HTR-8/SVneo (cell line): ENCODE results near the gene TPK1.
"Not testable (repeated sequence)": the region's sequence is repeated elsewhere in the genome, so short reads cannot be mapped to it uniquely, and the experiment has no call there.

Source experiments
- DNase-seq: peaks from one replicate; pipeline ENCODE4 v3.0.0; 2011; ENCODE audit warnings: low spot score, mixed read lengths; ENCODE audit not compliant: insufficient read length
- FAIRE-seq: peaks from 2 replicates; lab custom pipeline; 2011; peaks lifted over from hg19 to GRCh38; lab: Jason Lieb, UNC

Gene TPK1

DNA sequence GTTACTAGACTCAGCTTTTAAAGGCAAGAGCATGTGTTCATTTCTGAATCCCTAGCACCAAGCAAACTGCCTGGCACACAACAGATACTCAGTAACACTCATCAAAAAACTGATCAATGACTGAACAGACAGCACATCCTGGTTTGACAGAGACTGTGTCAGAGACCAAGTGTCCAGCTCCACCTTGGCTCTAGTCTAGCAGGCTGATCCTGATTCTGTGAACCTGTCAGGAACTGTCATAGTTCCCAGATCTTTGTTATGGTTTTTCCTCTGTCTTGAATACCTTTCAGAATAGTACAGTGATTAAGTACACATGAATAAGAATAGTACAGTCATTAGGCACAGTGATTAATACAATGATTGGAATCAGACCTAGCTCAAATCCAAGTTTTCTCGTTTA lies 53.0 kb downstream of the TPK1 start:
- DNase-seq, result no peak
- FAIRE-seq, result no peak

DNA sequence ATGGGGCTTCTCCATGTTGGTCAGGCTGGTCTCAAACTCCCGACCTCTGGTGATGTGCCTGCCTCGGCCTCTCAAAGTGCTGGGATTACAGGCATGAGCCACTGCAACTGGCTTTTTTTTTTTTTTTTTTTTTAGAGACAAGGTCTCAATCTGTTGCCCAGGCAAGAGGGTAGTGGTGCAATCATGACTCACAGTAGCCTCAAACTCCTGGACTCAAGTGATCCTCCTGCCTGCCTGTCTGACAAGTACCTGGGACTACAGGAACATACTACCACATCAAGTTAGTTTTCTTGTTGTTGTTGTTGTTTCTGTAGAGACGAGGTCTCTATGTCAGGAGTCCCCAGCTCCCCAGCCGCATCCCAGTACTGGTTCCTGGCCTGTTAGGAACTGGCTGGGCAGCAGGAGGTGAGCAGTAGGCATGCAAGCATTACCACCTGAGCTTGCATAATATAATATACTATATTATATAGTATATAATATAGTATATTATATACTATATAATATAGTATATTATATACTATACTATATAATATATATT lies 55.7 kb downstream of the TPK1 start:
- DNase-seq, result no peak
- FAIRE-seq, result no peak

- FAIRE-seq, DNase-seq: not testable (repeated sequence)
Observed at GRCh38 chr7:144777889-144778288, 58.0 kb downstream of the TPK1 start.

- DNase-seq (no peak), FAIRE-seq (no peak)
Observed at GRCh38 chr7:144777005-144777839, 58.6 kb downstream of the TPK1 start.

DNA sequence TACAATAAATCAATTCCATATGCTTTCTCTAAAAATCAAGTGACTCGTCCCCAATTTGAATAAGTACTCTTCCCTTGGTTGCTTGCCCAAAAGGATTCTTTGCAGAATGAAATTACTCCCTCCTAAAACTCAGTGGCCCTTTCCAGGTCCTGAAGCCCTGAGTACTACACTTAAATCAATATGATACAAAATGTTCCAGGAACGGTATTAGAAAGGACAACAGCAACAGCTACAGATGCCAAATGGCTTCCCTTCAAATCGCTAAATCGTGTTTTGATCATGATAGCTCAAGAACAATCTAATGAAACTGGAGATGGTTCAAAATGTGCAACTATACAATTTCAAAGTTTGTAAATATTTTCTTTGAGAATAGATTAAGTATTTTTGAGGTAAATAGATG lies 59.4 kb downstream of the TPK1 start:
- DNase-seq, result no peak
- FAIRE-seq, result no peak

DNA sequence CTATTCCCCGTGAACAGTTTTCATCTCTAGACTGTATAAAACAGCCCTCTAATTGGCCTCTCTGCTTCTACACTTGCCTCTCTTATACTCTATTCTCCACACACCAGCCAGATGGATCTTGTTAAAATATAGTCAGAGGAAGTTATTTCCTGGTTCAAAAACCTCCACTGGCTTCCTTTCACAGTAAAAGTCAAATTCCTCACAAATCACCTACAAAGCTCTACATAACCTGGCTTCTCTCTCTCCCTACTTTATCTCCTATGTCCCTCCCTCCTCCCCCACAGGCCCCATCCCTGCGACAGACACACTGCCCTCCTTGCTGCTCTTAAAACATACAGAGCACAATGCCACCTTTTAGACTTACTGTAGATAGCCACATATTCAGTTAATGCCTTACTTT lies 60.1 kb downstream of the TPK1 start:
- FAIRE-seq (no peak), DNase-seq (no peak)

DNA sequence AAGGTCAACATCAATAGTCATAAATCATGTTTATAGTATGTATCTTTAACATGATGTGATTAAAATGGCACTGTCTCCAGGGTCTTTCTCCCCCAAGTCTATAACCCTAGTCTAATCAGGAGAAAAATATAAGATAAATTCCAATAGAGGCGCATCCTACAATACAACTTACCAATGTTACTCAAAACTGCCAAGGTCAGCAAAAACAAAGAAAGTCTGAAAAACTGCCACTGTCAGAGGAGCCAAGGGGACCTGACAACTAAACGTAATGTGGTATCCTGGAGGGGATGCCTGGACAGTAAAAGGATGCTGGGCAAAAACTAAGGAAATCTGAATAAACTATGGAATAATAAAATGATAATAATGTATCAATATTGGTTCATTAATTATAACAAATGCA lies 63.9 kb downstream of the TPK1 start:
- FAIRE-seq, result no peak
- no peak for DNase-seq

GRCh38 chr7:144771174-144771573 lies 64.7 kb downstream of the TPK1 start:
- DNase-seq, result no peak
- no peak for FAIRE-seq

DNA sequence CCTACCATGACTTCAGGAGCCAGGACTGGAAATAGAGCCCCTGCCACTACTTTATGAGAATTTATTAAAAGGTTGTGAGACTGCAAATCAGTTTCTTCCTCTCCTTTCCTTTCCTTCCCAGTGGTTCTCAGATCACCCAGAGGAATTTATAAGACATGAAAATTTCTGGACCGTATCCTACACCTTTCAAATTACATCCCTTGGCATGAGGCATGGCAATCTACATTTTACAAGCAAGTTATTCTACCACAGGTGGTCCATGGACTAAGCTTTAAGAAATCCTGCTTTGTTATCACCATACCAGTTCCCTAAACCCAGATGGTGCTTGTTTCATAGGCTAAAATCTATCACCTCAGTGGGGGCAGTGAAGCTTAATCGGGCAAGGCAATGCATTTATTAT lies 66.5 kb downstream of the TPK1 start:
- FAIRE-seq (no peak), DNase-seq (no peak)

- FAIRE-seq, result no peak
- no peak for DNase-seq
Observed at GRCh38 chr7:144768633-144769032, 67.2 kb downstream of the TPK1 start.

GRCh38 chr7:144763291-144763690 lies 72.6 kb downstream of the TPK1 start:
- FAIRE-seq (no peak), DNase-seq (no peak)

- DNase-seq (no peak), FAIRE-seq (no peak)
Observed at GRCh38 chr7:144762853-144763252, 73.0 kb downstream of the TPK1 start.

- DNase-seq (no peak), FAIRE-seq (no peak)
Observed at GRCh38 chr7:144761493-144761892, 74.4 kb downstream of the TPK1 start.

DNA sequence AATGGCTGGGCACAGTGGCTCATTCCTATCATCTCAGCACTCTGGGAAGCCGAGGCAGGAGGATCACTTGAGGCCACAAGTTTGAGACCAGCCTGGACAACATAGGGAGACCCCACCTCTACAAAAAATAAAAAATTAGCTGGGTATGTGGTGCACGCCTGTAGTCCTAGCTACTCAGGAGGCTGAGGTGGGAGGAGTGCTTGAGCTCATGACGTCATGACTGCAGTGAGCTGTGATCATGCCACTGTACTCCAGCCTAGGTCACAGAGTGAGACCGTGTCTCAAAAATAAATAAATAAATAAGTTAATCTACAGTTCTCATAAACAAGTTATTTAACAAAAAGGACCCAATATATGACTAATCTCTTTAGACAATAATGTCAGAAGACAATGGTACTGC lies 76.2 kb downstream of the TPK1 start:
- no peak for DNase-seq
- FAIRE-seq, result no peak

GRCh38 chr7:144747936-144748335 lies 87.9 kb downstream of the TPK1 start:
- no peak for DNase-seq
- no peak for FAIRE-seq

GRCh38 chr7:144738708-144739314 lies 97.0 kb downstream of the TPK1 start:
- FAIRE-seq (no peak), DNase-seq (no peak)

GRCh38 chr7:144738146-144738545 lies 97.7 kb downstream of the TPK1 start:
- no peak for DNase-seq
- no peak for FAIRE-seq

GRCh38 chr7:144736880-144737493 lies 98.9 kb downstream of the TPK1 start:
- DNase-seq (no peak), FAIRE-seq (no peak)

DNA sequence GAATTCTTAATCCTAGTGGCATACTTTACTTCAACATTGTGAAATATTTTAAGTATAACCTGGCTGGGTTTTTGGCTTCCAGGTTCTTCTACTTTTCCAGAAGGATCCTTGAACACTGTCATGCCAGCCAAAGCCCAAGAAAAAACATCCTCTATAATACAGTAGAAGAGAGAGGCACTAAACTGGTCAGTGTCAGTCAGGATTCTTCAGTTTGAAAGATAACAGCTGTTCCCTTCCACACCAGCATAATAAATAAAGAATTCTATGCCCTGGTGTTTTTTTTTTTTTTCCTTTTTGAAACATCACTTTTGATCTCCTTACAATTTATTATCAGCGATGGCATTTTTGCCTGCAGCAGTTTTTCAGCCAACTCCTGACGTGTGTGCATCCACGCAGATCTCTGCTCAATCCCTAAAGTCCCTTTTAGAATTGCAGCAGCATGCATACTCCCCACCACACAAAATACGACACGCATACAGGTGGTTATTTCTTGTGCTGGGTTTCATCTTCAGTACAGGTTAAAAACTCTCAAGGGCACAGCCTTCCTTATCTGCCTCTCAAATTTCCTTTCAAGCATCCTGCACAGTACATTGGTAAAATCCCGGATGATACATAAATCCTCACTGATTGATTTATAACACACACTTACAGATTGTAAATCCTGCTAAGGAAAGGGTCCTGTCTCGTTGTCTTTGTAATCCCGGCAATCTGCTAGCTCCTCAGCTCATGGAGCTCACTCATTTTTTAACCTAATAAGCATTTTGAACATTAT lies 100.2 kb downstream of the TPK1 start:
- no peak for FAIRE-seq

DNA sequence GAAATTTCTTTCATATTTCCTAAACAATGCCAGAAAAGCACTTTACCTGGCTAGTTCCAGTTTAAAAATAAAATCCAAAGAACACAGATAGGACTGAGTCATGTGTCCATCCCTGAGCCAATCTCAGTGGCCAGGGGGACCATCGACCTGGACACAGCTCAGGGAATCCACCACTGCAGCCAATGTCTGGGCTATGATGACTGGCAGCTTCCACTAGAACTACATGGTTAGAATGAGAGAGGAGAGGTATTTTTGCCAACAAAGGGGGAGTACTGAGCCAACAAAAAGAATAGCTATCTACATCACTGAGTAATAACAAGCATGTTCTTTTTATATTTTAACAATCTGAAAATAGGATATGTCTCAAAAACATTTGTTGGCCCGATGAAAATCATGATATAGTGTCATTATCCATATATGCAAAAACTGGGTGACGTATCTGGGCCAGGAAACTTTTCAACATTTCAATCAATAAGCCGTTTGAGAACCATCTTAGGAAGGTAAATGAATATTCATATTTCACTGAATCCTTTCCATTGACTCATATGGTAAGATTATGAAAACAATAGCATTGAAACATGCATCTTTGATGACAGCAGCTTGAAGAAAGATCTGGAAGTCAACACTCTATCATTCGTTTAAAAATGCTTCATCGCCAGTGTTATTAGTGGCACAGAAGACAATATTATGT lies 104.0 kb downstream of the TPK1 start:
- no peak for DNase-seq
- no peak for FAIRE-seq

More for the DNA sequence above, 100.2 kb downstream of the TPK1 start:
- DNase-seq, result no peak
